Measurements from ENCODE around the gene PROM2. TPM values are rescaled to one million over a fixed set of nuclear protein-coding genes. Genes with fewer than 3 reads are reported as not detected.
A peak's percentile ranks its signal among the peaks of the same experiment; 100 is the strongest.

PROM2 gene
- total and polyA plus RNA-seq, 2 donors from 2014 or later = 55.6 to 65.6 TPM

- no peak for TF ChIP-seq CTCF (IDR thresholded peaks at IDR 0.05; ENCODE audit: borderline replicate concordance, extremely low read depth, insufficient read depth)
- Histone ChIP-seq H3K36me3 (ENCODE audit: control insufficient read depth in 2 of 3, insufficient read depth in 3 of 3, low read length in 3 of 3) (no peaks in the 10 kb centered on the region), H3K9me3 (ENCODE audit: control insufficient read depth in 2 of 3, insufficient read depth in 1 of 3, low read length in 3 of 3) (no peaks in the 10 kb centered on the region), H3K4me3 (ENCODE audit: low read length in 3 of 3) (no peak overlapping the region), H3K27me3 (ENCODE audit: control insufficient read depth, insufficient read depth, low read length) (no peaks in the 10 kb centered on the region), H3K27ac (ENCODE audit: low read depth in 2 of 2, low read length in 2 of 2) (no peak overlapping the region), H3K9ac (ENCODE audit: low read length in 3 of 3) (no peak overlapping the region), H3K4me1 (ENCODE audit: control insufficient read depth in 2 of 3, insufficient read depth in 2 of 3, low read depth in 1 of 3, low read length in 3 of 3) (peaks cover 0 to 3% (median 0%) of the 10 kb centered on the region in 3 donors)
- no peak for FAIRE-seq
- intact Hi-C loops (cut with DNase I) = no loop called here
- DNase-seq = no peak
These were observed 51.6 kb downstream of the PROM2 start for GRCh38 chr2:95325590-95326432.

- intact Hi-C loops (cut with DNase I) = no loop called here
- no peak overlapping the region for H3K27ac ChIP-seq (ENCODE audit: low read depth in 2 of 2, low read length in 2 of 2)
- FAIRE-seq = no peak
- H3K4me3 ChIP-seq (ENCODE audit: low read length in 3 of 3) = no peak overlapping the region
- peak in 1 of 5 donors; percentile 64 for DNase-seq
- no peaks in the 10 kb centered on the region for H3K27me3 ChIP-seq (ENCODE audit: control insufficient read depth, insufficient read depth, low read length)
- H3K9ac ChIP-seq (ENCODE audit: low read length in 3 of 3) = no peak overlapping the region
- H3K36me3 ChIP-seq (ENCODE audit: control insufficient read depth in 2 of 3, insufficient read depth in 3 of 3, low read length in 3 of 3) = no peaks in the 10 kb centered on the region
- TF ChIP-seq CTCF (IDR thresholded peaks at IDR 0.05; ENCODE audit: borderline replicate concordance, extremely low read depth, insufficient read depth) = no peak
- peaks cover 0 to 3% (median 0%) of the 10 kb centered on the region in 3 donors for H3K4me1 ChIP-seq (ENCODE audit: control insufficient read depth in 2 of 3, insufficient read depth in 2 of 3, low read depth in 1 of 3, low read length in 3 of 3)
- H3K9me3 ChIP-seq (ENCODE audit: control insufficient read depth in 2 of 3, insufficient read depth in 1 of 3, low read length in 3 of 3) = no peaks in the 10 kb centered on the region
These were observed 52.3 kb downstream of the PROM2 start for GRCh38 chr2:95326433-95327140.

- DNase-seq = peak in 1 of 5 donors; percentile 35
These were observed 53.6 kb downstream of the PROM2 start for GRCh38 chr2:95327861-95328260.

More at GRCh38 chr2:95327861-95328260, 53.6 kb downstream of the PROM2 start:
- Histone ChIP-seq H3K4me3 (ENCODE audit: low read length in 3 of 3) (no peak overlapping the region), H3K4me1 (ENCODE audit: control insufficient read depth in 2 of 3, insufficient read depth in 2 of 3, low read depth in 1 of 3, low read length in 3 of 3) (peaks cover 0 to 3% (median 0%) of the 10 kb centered on the region in 3 donors), H3K36me3 (ENCODE audit: control insufficient read depth in 2 of 3, insufficient read depth in 3 of 3, low read length in 3 of 3) (no peaks in the 10 kb centered on the region), H3K9ac (ENCODE audit: low read length in 3 of 3) (no peak overlapping the region), H3K9me3 (ENCODE audit: control insufficient read depth in 2 of 3, insufficient read depth in 1 of 3, low read length in 3 of 3) (no peaks in the 10 kb centered on the region), H3K27me3 (ENCODE audit: control insufficient read depth, insufficient read depth, low read length) (no peaks in the 10 kb centered on the region), H3K27ac (ENCODE audit: low read depth in 2 of 2, low read length in 2 of 2) (no peak overlapping the region)
- intact Hi-C loops (cut with DNase I) = no loop called here
- TF ChIP-seq CTCF (IDR thresholded peaks at IDR 0.05; ENCODE audit: borderline replicate concordance, extremely low read depth, insufficient read depth) = no peak
- no peak for FAIRE-seq
